ENCODE measurements around the gene CDC40.

Gene CDC40

DNA sequence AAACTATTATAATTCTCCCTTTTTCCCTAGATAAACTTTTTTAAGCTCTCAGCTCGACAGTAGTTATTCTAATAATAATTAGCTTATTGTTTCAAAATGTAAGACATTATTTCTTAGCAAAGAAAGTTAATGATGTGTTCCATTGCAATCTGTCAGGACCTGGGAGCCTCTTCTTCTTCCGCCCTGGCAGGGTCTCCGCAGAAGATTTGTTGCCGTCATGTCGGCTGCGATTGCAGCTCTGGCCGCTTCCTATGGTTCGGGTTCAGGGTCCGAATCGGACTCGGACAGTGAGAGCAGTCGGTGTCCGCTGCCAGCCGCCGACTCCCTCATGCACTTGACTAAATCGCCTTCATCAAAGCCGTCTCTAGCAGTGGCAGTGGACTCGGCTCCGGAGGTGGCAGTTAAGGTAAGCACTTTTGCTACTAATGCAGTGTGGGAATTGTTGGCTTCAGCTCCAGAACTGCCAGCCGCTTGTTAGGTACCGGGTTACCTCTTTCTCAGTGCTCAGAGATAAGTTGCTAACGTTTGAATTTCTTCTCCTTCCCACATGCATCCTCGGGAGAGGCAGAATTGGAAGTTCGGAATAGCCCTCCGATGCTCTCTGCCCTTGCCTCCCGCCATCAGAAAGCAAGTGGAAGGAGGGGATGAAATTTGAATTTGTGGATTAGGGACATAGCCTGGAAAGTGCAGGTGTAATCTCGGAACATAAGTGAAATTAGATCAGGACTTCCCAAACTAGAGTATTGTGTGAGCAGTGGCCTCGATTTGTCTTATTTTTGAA is at the start of gene CDC40:
CDC40 (plus strand) TSS at position 200 of the 781 bp plus-strand sequence; CDS start at position 218, 18 bp downstream.
- no peak for DNase-seq (ENCODE audit: low spot score)

DNA sequence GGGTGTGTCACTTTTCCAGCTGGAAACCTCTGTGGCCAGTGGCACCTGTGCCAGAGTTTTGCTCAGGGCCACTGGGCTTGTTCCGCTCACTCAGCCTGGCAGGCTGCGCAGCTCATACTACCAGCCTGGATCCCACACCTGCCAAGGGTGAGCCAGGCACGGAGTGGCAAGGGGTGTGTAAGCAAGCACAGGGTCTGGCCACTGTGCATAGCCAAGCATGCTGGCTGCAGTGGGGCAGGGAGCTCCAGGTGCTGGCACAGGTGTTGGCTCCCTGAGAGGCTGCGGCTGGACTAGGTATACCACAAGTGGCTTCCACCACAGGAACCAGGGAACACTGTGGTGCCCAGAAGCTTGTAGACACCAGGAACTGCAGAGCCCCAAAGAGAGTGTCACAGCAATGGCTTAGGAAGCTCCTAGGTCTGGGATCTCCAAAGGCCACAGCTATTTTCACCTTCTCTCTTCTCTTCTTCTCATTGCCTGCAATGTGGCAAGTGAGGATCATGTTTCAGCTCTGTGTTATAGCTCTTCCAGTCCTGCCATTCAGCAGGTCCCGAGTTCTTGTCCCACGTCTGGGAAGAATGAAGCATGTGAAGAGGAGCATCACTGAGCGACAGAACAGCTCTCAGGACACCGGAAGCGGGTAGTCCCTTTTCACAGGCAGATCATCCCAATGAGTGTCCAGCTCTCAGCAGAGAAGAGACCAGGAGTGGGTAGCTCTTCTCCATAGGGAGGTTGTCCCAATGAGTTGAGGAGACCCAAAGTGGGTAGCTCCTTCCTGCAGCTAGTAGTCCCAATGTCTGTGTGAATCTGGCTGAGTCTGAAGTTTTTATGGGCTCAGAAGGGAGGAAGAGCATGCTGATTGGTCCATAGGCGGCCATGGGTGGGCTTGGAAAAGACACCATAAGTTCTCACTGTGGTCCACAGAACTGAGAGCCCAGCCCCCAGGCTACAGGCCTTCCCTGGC is 42.0 kb upstream of the CDC40 start:
- DNase-seq (ENCODE audit: low spot score): no peak

DNA sequence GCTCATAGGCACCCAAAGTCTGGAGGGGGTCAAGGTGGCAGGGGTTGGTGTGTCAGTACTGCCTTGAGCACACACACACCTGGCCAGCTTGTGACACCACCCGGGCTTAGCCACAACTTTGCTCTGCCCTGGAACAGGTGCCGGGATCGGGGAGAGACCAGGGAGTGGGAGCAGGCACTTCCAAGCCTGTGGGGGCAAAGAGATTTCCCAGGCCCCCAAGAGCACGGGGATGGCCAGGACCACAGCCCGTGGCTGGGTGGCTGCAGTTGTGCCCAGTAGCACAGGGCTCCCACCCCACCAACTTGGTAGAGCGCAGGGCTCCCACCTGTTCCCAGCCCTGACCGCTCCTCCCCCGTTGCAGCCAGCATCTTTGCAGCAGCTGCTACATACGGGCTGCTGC is 41.2 kb upstream of the CDC40 start:
- DNase-seq (ENCODE audit: low spot score): no peak

DNA sequence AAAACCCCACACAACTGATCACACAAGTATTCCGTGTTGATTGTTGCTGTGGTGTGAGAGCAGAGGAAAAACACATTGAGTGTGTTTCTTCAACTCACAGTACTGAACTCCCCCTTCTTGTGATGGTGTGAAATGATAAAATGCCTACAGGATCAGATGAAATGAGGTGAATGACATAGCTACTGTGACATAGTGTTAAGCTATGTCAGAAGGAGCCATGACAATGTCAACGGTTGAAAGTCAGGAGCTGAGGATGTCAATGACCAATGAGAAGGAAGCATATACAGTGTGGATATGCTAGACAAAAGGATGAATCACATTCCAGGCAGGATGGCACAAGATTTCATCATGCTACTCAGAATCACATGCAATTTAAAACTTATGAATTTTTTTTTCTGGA is 39.6 kb upstream of the CDC40 start:
- peak; percentile 81 for DNase-seq (ENCODE audit: low spot score)

DNA sequence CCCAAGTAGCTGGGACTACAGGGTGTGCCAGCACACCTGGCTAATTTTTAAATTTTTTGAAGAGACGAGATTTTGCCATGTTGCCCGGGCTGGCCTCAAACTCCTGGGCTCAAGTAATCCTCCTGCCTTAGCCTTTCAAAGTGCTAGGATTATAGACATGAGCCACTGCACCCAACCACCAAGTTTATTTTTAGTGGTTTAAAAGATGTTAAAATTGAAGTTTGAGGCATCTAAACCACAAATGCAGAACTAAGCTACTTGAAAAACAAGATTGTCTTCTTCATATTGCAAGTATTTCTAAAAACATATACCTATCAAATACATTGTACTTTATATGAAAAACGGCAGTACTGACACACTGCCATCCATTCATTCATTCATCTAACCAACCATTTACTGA is 32.4 kb upstream of the CDC40 start:
- no peak for DNase-seq (ENCODE audit: low spot score)

DNA sequence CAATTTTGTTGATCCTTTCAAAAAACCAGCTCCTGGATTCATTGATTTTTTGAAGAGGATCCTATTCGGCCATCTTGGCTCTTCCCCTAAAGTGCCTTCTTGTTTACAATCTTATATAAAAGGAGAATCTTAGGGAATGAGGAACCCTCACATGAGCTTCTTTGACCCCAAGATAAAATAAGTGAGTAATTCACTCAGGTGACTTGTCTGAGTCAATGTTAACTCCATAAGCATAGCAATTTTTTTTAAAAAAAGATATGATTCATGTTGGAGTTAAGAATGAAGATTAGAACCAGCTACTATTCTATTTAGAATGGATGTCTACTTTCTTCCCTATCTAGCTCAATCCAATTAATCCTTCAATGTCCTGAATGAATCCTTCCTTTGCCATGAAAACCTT is 21.7 kb upstream of the CDC40 start:
- no peak for DNase-seq (ENCODE audit: low spot score)

DNA sequence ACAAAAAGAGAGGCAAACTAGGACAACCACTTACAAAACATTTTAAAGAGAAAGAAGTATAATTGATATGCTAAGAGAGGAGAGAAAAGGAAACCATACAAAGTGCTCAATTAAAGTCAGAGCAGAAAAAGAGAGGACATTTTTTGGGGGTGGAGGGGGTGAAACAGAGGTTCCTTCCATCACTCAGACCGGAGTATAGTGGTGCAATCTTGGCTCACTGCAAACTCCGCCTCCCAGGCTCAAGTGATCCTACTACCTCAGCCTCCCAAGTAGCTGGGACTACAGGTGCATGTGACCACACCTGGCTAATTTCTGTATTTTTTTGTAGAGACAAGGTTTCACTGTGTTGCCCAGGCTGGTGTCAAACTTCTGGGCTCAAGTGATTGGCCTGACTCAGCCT is 10.1 kb upstream of the CDC40 start:
- no peak for DNase-seq (ENCODE audit: low spot score)

DNA sequence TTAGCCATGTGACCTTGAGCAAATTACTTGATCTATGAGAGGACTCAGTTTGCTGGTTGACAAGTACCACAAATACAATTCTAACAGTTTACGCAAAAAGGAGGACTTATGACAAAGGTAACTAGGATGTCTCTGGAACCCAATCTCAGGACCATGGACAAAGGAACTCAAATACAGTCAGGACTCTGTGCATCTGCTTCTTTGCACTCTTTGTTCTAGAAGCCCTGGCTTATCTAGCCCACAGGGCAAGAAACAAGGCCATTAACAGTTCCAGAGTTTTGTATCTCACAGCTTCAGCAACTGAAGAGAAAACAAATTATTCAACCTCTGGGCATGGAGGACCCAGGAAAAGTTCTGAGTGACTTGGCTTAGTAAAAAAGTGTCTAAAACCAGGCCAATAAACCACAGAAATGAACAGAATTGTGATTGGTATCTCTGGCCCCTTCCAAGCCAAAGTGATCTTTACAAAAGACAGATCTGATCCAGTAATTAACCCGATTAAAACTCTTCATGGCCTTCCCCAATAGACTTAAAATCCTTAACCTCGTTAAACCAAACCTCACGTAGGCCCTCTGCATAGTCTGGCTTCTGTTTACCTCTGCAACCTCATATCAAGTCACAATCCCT is 6.6 kb upstream of the CDC40 start:
- peak; percentile 16 for DNase-seq (ENCODE audit: low spot score)

DNA sequence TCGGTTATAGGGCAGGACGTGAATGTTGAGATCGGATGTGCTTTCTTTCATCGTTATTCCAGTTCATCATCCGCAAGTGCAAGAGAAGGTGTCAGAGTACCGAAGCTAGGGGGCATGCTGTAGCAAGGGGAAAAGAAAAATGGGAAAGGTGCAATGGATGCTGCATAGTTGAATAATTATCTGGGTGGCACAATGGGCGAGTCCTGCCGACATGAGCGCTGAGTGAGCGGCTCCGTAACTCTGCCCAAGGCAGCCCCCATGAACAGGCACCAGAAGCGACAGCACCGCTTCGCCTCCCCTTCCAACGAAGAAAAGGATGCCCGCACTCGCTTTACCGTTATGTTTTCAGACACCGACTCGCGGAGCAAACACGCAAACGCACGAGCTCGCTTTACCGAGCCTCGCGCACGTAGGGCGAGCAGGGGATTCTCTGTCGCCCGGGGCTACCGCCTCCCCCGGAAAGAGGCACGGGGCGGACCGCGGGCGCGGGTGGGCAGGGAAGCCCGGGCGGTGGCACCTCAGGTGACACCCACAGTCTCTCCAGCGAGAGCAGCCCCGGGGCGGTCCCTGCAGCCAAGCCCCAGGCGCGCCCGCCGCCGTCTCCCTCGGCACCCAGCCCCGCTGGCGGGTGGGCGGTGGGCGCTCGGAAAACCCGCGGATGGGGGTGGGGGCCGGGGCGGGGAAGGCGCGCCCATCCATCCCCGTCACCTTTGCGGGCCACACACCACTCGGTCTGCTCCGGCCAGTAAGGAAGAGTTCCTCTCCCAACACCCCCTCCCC is 1.4 kb upstream of the CDC40 start:
- peak; percentile 68 for DNase-seq (ENCODE audit: low spot score)

DNA sequence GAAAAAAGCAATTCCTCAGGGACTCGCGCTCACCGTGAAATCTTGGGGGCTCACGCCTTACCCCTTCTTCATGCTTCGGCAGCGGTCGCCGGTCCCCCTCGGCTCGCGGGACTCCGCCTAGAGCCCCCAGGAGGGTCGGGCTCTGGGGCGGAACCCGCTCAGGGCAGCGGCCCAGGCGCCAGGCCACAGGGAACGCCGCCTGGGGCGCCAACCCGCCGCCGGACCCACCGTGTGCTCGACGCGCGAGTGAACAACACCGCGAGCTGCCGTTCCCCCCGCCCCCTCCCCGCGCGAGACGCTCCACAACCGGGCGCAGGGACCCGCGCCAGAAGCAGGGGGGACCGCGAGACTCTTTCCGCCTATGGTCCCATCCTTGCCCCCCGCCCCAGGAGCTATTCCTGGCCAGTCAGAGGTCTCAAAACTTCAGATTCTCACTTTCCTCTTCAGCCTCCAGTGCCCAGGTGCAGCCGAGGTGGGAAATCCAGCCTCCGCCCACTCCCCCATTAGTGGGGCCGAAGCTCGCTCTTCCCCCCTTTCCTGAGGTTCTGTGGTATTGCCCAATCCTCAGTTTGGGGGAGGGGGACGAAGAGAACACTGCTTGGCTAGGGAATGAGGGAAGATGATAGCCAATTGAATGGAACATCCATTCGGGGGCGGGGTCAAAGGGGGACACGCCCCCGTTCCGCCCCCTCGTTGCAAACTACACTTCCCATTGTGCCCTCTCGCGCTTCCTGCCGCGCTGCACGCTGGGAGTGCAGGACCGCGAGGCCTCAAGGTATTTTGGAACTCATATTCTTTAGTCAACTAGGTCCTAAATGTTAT is 610 bp upstream of the CDC40 start, which contains the start of gene WASF1:
WASF1 (minus strand) TSS at position 265 of the 822 bp plus-strand sequence. CDS start 52,069 bp downstream, outside the sequence.
- peak; percentile 95 for DNase-seq (ENCODE audit: low spot score)

DNA sequence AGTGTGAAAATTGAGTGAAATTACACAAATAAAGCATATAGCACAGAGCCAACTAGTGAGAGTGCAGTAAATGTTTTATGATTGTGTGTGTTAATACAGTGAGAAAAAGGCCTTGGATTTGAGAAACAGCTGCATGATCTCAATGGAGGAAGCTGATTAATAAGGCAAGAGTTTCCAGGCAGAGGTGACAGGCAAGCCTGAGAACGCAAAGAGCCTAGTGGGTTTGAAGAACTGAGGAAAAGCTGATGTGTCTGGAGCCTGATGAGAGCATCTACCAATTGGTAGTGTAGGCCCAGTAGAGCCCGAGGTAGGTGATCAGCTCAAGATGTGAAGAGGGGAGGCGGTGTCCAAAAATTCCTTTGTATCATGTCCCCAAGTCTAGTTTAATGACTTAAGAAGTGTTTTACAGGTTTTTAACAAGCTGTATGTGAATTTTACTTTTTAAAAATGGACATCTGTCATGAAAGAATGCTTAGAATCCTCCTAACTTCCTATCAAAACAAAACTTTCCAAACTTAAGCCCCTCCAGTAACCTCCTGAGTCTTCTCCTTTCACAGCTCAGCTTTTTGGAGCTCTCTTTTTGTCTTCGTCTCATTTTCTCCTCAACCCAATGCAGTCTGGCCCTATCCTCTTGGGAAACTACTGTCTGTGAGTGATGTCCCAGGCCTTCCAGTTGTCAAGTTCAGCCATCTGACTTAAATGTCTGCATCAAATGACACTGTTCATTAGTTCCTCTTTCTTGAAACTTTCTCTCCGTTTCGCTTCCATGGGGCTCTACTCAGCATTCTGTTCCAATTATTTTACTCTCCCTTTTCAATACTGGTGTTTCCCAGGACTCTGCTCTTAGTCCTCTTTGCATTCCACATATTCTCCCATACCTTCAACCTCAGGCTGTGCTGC is 1.2 kb downstream of the CDC40 start:
- DNase-seq (ENCODE audit: low spot score): peak; percentile 67

DNA sequence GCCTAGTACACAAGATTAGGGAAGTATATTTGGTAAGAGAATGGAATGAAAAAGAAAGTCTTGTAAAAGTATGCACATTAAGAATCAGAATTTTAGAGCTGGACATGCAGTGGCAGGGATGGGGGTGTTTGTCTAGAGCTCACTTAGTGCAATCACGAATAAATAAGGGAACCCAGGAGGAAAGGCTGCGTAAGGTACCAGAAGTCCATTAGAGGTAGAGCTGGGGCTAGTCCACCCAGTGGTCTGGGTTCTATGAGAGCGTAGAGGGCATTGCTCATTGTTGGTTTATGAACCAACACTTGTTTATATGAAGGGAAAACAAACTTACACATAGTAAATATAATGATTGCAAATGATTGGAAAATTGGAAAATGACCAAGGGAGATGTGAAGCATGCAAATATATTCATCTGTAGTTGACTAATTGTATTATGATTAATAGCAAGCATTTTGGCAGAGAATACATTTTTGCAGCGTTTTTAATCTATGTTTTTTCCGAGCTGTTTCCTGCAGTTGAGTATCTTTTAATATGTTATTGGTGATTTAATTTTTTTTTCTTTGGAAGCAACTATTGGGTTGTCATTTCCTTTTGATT is 3.2 kb downstream of the CDC40 start:
- no peak for DNase-seq (ENCODE audit: low spot score)

DNA sequence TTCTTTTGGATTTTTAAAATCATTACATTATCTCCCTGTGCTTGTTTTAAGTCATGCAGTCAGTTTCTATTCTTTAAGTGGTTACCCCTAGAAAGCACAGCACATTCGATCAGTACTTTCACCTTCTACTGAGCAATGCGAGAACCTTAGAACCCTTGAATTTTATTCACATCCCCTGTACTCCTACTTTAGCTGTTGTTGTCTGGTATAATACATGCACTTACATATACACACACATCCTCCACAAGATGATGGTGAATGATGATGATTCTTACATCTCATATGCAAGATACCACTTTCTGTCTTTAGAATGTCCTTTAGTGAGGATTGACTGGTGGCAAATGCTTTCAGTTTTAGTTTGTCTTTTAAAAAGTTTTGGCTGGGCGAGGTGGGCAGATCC is 5.7 kb downstream of the CDC40 start:
- no peak for DNase-seq (ENCODE audit: low spot score)

DNA sequence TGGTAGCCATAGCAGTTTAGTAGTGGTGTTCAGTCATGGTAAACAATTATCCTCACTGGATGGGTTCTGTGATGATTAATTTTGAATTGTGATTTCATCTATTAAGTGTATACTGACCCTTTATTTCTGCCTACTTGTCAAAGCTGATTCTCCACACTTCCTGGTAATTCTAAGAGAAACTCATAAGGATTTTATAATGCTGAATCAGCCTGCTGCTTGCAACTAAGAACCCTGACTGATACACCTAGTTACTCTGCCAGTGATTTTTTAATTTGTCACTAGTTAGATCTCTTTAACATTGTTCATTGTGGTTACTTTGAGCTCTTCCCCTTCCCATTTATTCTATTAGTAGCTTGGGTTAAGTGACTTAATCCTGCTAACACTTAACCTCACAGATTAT is 8.6 kb downstream of the CDC40 start:
- peak; percentile 59 for DNase-seq (ENCODE audit: low spot score)

DNA sequence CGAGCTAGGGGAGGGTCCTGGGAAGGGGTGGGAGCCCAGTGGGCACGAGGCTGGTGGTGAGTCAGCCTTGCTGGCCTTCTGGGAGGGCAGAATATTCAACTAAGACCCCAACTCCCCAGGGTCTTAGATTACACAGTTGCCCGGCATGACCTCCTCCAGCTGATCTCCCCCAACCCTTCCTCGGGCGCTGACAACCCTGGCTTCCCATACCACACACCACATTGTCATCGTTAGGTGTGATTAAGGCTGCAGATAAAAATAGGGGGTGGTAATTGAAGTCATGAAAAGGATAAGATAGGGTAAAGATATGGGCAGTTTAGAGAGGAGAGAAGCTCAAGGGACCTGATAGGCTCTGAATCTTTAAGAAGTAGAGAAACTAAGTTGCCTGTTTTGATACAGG is 10.5 kb downstream of the CDC40 start:
- DNase-seq (ENCODE audit: low spot score): no peak

DNA sequence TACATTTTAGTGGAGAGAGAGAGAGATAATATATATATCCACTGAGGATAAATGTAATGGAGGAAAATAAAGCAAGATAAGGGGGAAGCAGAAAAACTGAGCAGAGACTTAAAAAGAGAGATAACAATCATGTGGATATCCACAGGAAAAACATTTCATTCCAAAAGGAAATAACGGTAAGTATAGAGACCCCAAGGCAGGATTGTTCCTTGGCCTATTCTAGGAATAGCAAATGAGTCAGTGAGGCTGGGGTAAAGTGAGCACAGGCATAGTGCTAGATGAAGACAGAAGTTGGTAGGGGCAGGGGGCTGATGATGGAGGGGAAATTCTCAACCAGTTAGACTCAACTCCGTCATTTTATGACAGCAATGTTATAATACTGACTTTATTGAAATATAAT is 11.2 kb downstream of the CDC40 start:
- no peak for DNase-seq (ENCODE audit: low spot score)

DNA sequence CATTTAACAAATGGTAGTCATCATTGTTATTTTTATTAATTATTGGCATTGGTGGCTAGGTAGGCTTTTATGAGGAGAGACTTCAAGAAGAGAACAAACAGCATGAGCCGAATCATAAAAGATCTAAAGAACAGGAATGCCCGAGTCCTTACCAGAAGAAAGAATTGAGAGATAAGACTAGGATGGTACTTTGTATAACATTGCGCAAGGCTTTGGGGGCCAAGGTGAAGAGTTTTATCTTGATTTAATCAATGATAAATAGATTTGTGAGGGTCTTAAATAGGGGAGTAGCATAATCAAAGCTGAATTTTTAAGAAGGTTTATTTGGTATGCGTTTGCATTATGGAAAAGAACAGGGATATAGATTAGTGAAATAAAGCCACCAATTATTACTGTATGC is 15.4 kb downstream of the CDC40 start:
- DNase-seq (ENCODE audit: low spot score): no peak

DNA sequence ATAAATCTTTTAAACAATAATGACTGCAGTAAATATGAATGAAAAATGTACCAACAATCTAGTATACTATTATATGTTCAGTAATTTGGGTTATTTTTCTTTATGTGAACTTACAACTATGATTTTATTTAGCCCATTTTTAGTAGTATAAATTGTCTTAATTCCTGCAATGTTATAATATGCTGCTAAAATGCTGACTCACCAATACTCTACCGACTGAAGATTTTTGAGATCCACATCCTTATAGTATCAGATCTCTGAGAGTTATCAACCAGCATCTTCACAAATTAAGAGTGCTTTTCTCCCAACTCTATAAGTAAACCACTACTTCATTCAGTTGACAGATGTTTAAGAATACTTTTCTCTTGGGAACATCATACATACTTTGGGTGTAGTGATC is 16.6 kb downstream of the CDC40 start:
- DNase-seq (ENCODE audit: low spot score): no peak

DNA sequence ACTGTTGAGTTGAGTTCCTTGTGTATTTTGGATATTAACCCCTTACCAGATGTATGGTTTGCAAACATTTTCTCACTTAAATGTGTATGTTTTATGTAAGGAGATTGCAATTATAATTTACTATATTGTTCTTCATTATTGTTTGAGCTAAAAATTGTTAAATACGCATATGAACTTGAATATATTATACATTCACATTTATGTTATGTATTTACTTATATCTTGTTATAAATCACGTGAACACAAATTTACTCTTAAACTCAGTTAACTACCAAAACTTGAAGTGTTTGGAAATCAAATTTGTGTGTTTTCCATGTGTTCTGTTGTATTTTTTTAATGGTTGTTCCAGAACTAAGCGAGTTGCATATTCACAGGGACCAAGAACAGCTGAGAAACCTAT is 18.3 kb downstream of the CDC40 start:
- DNase-seq (ENCODE audit: low spot score): no peak
